HG03571 (cell line): Measurements from ENCODE around the gene FOXJ3.

Source experiments
- ATAC-seq: cut with Tn5 transposase; IDR thresholded peaks from one replicate; pipeline ENCODE4 v1.9.1; 2021; ENCODE audit not compliant: unreplicated experiment

The FOXJ3 gene

GRCh38 chr1:42311897-42312296, 23.1 kb downstream of the FOXJ3 start:
- no peak for ATAC-seq

GRCh38 chr1:42311138-42311537, 23.9 kb downstream of the FOXJ3 start:
- no peak for ATAC-seq

GRCh38 chr1:42306977-42307376, 28.1 kb downstream of the FOXJ3 start:
- ATAC-seq: no peak

- no peak for ATAC-seq
These were observed 29.4 kb downstream of the FOXJ3 start for GRCh38 chr1:42305639-42306038.

- ATAC-seq: no peak
These were observed 33.0 kb downstream of the FOXJ3 start for GRCh38 chr1:42302034-42302433.

- ATAC-seq: no peak
These were observed 36.5 kb downstream of the FOXJ3 start for GRCh38 chr1:42298520-42298919.

GRCh38 chr1:42295816-42296215, 39.2 kb downstream of the FOXJ3 start:
- no peak for ATAC-seq

- ATAC-seq: no peak
These were observed 44.9 kb downstream of the FOXJ3 start for GRCh38 chr1:42290130-42290529.

GRCh38 chr1:42288311-42288985, 46.6 kb downstream of the FOXJ3 start:
- no peak for ATAC-seq

- ATAC-seq: no peak
These were observed 52.0 kb downstream of the FOXJ3 start for GRCh38 chr1:42282867-42283583.

- ATAC-seq: no peak
These were observed 52.9 kb downstream of the FOXJ3 start for GRCh38 chr1:42282024-42282579.

GRCh38 chr1:42280821-42281220, 54.2 kb downstream of the FOXJ3 start:
- ATAC-seq: no peak

- ATAC-seq: no peak
These were observed 56.0 kb downstream of the FOXJ3 start for GRCh38 chr1:42279055-42279454.

- ATAC-seq: no peak
These were observed 62.1 kb downstream of the FOXJ3 start for GRCh38 chr1:42272920-42273319.

GRCh38 chr1:42267904-42268303, 67.1 kb downstream of the FOXJ3 start:
- no peak for ATAC-seq

GRCh38 chr1:42266253-42267135, 68.5 kb downstream of the FOXJ3 start:
- no peak for ATAC-seq

GRCh38 chr1:42264511-42265190, 70.4 kb downstream of the FOXJ3 start:
- ATAC-seq: no peak

GRCh38 chr1:42263019-42263418, 72.0 kb downstream of the FOXJ3 start:
- no peak for ATAC-seq

- no peak for ATAC-seq
These were observed 74.5 kb downstream of the FOXJ3 start for GRCh38 chr1:42260376-42261070.

- ATAC-seq: no peak
These were observed 75.3 kb downstream of the FOXJ3 start for GRCh38 chr1:42259739-42260064.
